MCF 10A (cell line): ENCODE results near the gene CD2AP. TPM values are rescaled to one million over a fixed set of nuclear protein-coding genes. Genes with fewer than 3 reads are reported as not detected.

Experiments used
- BruUV-seq: library from RNA; stranded (reverse); fragments of 400-500 nt; replicated peaks from 2 replicates; lab custom pipeline; 2021; lab: Mats Ljungman, UMichigan
- CTCF ChIA-PET: fragments of 300-600 bp; sonication (Branson Sonifier 250); formaldehyde crosslinking; extraction: SDS; loops from one replicate; lab custom pipeline; 2021; ENCODE audit warnings: antibody characterized with exemption, inconsistent platforms; lab: Yijun Ruan, JAX
- POLR2A ChIA-PET: fragments of 300-600, 350-650 bp; sonication (Branson Sonifier 250); formaldehyde crosslinking; extraction: SDS; loops from one replicate; lab custom pipeline; 2020; ENCODE audit warnings: antibody characterized with exemption, inconsistent platforms; lab: Yijun Ruan, JAX
- DNase-seq: peaks from one replicate; pipeline ENCODE4 v3.0.0-alpha.2; 2018; ENCODE audit not compliant: unreplicated experiment
- H3K27ac Mint-ChIP-seq: one replicate; pipeline ENCODE4 v1.8.0; 2022; ENCODE audit warnings: mild to moderate bottlenecking, low read depth, mixed read lengths; ENCODE audit not compliant: unreplicated experiment
- H3K27me3 Mint-ChIP-seq: one replicate; pipeline ENCODE4 v1.8.0; 2022; ENCODE audit warnings: mixed read lengths; ENCODE audit not compliant: insufficient read depth, unreplicated experiment
- H3K36me3 Mint-ChIP-seq: one replicate; pipeline ENCODE4 v1.8.0; 2022; ENCODE audit warnings: mild to moderate bottlenecking, moderate library complexity, mixed read lengths; ENCODE audit not compliant: insufficient read depth, unreplicated experiment
- H3K4me1 Mint-ChIP-seq: one replicate; pipeline ENCODE4 v1.8.0; 2022; ENCODE audit warnings: mixed read lengths; ENCODE audit not compliant: insufficient read depth, unreplicated experiment
- H3K4me3 Mint-ChIP-seq: one replicate; pipeline ENCODE4 v1.8.0; 2022; ENCODE audit warnings: mild to moderate bottlenecking, moderate library complexity, mixed read lengths; ENCODE audit not compliant: unreplicated experiment
- H3K9me3 Mint-ChIP-seq: one replicate; pipeline ENCODE4 v1.8.0; 2022; ENCODE audit warnings: mixed read lengths; ENCODE audit not compliant: unreplicated experiment
- CTCF ChIP-seq: fragments of 200-600 bp; IDR thresholded peaks from one replicate; pipeline ENCODE4 v1.8.0; 2022; ENCODE audit warnings: antibody characterized with exemption, mild to moderate bottlenecking; ENCODE audit not compliant: unreplicated experiment
- intact Hi-C: fragments of 100-400 bp; cut with micrococcal nuclease; formaldehyde crosslinking; loops from 2 replicates; pipeline ENCODE4 v1.14.1; 2022
- total RNA-seq: library from RNA; stranded (reverse); gene quantifications from 2 replicates; pipeline ENCODE4 v1.2.3, GENCODE V29; 2022

CD2AP gene
- total RNA-seq, 1 experiment from 2014 or later: 40.3 TPM

GRCh38 chr6:47464052-47464451, 13.5 kb upstream of the CD2AP start:
- ChIA-PET POLR2A (interaction anchor here (0.9 to 3.9 kb wide), 4 partner anchors 8 to 50 kb away, joined by 3 to 54 read pairs (median 5); partner anchors contain the start of gene CD2AP), CTCF (no interaction called here)
- Mint-ChIP-seq H3K27ac (no peak overlapping the region), H3K4me3 (no peak overlapping the region), H3K9me3 (peaks cover 5% of the 10 kb centered on the region), H3K4me1 (no peaks in the 10 kb centered on the region), H3K27me3 (no peaks in the 10 kb centered on the region), H3K36me3 (no peaks in the 10 kb centered on the region)
- peak; percentile 36 for DNase-seq
- TF ChIP-seq CTCF: no peak
- no TSS peak for BruUV-seq
- intact Hi-C loops: no loop called here

DNA sequence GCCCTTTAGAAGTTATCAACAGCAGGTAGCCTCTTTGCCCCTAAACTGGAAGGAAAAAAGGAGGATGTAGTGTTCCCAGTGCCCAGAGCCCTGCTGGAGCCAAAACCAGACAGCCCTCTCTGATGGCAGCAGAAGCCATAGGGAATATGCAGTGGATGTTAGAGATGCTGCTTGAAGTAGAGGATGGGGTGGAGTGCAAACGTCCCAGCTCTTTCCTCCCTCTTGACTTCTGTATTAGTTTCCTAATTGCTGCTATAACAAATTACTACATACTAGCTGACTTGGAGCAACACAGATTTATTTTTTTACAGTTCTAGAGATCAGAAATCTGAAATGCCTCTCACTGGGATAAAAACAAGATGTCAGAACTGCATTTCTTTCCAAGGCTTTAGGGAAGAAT, 12.5 kb upstream of the CD2AP start:
- Mint-ChIP-seq H3K9me3 (peaks cover 10% of the 10 kb centered on the region), H3K4me3 (no peak overlapping the region), H3K36me3 (no peaks in the 10 kb centered on the region), H3K27me3 (no peaks in the 10 kb centered on the region), H3K4me1 (no peaks in the 10 kb centered on the region), H3K27ac (no peak overlapping the region)
- CTCF ChIA-PET: interaction anchor here (0.7 to 1.6 kb wide), 2 partner anchors 12 to 51 kb away, joined by 3 read pairs; partner anchors contain the start of gene CD2AP
- no peak for TF ChIP-seq CTCF
- intact Hi-C loops: no loop called here
- no peak for DNase-seq
- POLR2A ChIA-PET: interaction anchor here (0.5 to 3.9 kb wide), 2 partner anchors 13 to 74 kb away, joined by 3 to 54 read pairs; partner anchors contain the start of gene CD2AP
- no TSS peak for BruUV-seq

DNA sequence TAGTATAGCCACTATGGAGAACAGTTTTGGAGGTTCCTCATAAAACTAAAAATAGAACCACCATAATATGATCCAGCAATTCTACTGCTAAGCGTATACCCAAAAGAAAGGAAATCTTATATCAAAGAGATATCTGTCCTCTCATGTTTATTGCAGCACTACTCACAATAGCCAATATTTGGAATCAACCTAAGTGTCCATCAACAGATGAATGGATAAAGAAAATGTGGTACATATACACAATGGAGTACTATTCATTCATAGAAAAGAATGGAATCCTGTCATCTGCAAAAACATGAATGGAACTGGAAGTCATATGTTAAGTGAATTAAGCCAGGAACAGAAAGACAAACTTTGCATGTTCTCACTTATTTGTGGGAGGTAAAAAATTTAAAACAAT, 5.7 kb upstream of the CD2AP start:
- H3K4me1 Mint-ChIP-seq: peaks cover 8% of the 10 kb centered on the region
- H3K9me3 Mint-ChIP-seq: peaks cover 13% of the 10 kb centered on the region
- no peaks in the 10 kb centered on the region for H3K27me3 Mint-ChIP-seq
- no peak for DNase-seq
- no peak for TF ChIP-seq CTCF
- POLR2A ChIA-PET: no interaction called here
- no peak overlapping the region for H3K4me3 Mint-ChIP-seq
- H3K36me3 Mint-ChIP-seq: no peaks in the 10 kb centered on the region
- CTCF ChIA-PET: no interaction called here
- no TSS peak for BruUV-seq
- intact Hi-C loops: no loop called here
- H3K27ac Mint-ChIP-seq: no peak overlapping the region

GRCh38 chr6:47473791-47474346, 3.7 kb upstream of the CD2AP start:
- TF ChIP-seq CTCF: no peak
- DNase-seq: no peak
- no peaks in the 10 kb centered on the region for H3K36me3 Mint-ChIP-seq
- CTCF ChIA-PET: no interaction called here
- H3K9me3 Mint-ChIP-seq: peaks cover 10% of the 10 kb centered on the region
- no peak overlapping the region for H3K27ac Mint-ChIP-seq
- intact Hi-C loops: no loop called here
- POLR2A ChIA-PET: interaction anchor here (0.7 to 1.8 kb wide), 3 partner anchors 10 to 58 kb away, joined by 3 to 4 read pairs (median 4); no protein-coding TSS in a partner anchor
- H3K27me3 Mint-ChIP-seq: no peaks in the 10 kb centered on the region
- no TSS peak for BruUV-seq
- no peak overlapping the region for H3K4me3 Mint-ChIP-seq
- H3K4me1 Mint-ChIP-seq: peaks cover 8% of the 10 kb centered on the region
